GM12878 (cell line): Measurements from ENCODE around the gene POLR3K. TPM values are rescaled to one million over a fixed set of nuclear protein-coding genes. Genes with fewer than 3 reads are reported as not detected.

Experiments used
- BCL3 ChIP-seq: IDR thresholded peaks from 2 replicates; pipeline ENCODE4 v1.6.1; 2011; ENCODE audit warnings: borderline replicate concordance, low read depth, mild to moderate bottlenecking, moderate library complexity, low read length; ENCODE audit not compliant: insufficient read depth, poor library complexity, severe bottlenecking
- CBX3 ChIP-seq: fragments of 200-600 bp; sonication (generic); IDR thresholded peaks from 2 replicates; pipeline ENCODE4 v1.6.1; 2016; ENCODE audit warnings: low read depth, borderline replicate concordance
- CBX5 ChIP-seq: sonication (generic); IDR thresholded peaks from 2 replicates; pipeline ENCODE4 v1.6.1; 2016; ENCODE audit warnings: low read depth, moderate library complexity, mild to moderate bottlenecking, inconsistent platforms
- CEBPZ ChIP-seq: fragments of 150-350 bp; IDR thresholded peaks from 2 replicates; pipeline ENCODE4 v1.6.1; 2016; ENCODE audit warnings: low read depth, low read length
- CHD2 ChIP-seq: IDR thresholded peaks from 2 replicates; pipeline ENCODE4 v1.6.1; 2011; ENCODE audit warnings: low read depth, low read length, improper control_type of control experiment, borderline replicate concordance
- FOS ChIP-seq: IDR thresholded peaks from 3 replicates; pipeline ENCODE4 v1.6.1; 2011; ENCODE audit warnings: borderline replicate concordance; ENCODE audit not compliant: insufficient read length; ENCODE audit errors: extremely low read depth
- HDAC2 ChIP-seq: fragments of 200-600 bp; sonication (generic); IDR thresholded peaks from 2 replicates; pipeline ENCODE4 v1.6.1; 2017
- HDGF ChIP-seq: fragments of 450-650 bp; IDR thresholded peaks from 2 replicates; pipeline ENCODE4 v1.6.1; 2016; ENCODE audit warnings: antibody characterized with exemption
- IRF3 ChIP-seq: fragments of 450-650 bp; IDR thresholded peaks from 2 replicates; pipeline ENCODE4 v1.6.1; 2014; ENCODE audit warnings: mild to moderate bottlenecking
- IRF4 ChIP-seq: IDR thresholded peaks from 2 replicates; pipeline ENCODE4 v1.6.1; 2011; ENCODE audit warnings: low read depth, low read length
- MXI1 ChIP-seq: fragments of 150-350 bp; IDR thresholded peaks from 2 replicates; pipeline ENCODE4 v1.6.1; 2011; ENCODE audit warnings: low read depth, mild to moderate bottlenecking, inconsistent platforms, low read length, improper control_type of control experiment
- NBN ChIP-seq: fragments of 450-650 bp; IDR thresholded peaks from 2 replicates; pipeline ENCODE4 v1.6.1; 2016
- NFYA ChIP-seq: IDR thresholded peaks from 2 replicates; pipeline ENCODE4 v1.6.1; 2011; ENCODE audit warnings: low read depth, mild to moderate bottlenecking, low read length, improper control_type of control experiment, borderline replicate concordance
- NR2F1 ChIP-seq: fragments of 450-650 bp; conservative IDR thresholded peaks from 2 replicates; pipeline ENCODE4 v1.6.1; 2017; ENCODE audit warnings: mild to moderate bottlenecking
- NRF1 ChIP-seq: conservative IDR thresholded peaks from 2 replicates; pipeline ENCODE4 v1.6.1; 2011; ENCODE audit warnings: mild to moderate bottlenecking, low read depth, low read length, improper control_type of control experiment
- POLR2A ChIP-seq: IDR thresholded peaks from 2 replicates; pipeline ENCODE4 v1.6.1; 2011; ENCODE audit warnings: low read depth, mild to moderate bottlenecking, low read length
- RAD51 ChIP-seq: fragments of 450-650 bp; IDR thresholded peaks from 2 replicates; pipeline ENCODE4 v1.6.1; 2016; ENCODE audit warnings: moderate library complexity, mild to moderate bottlenecking, inconsistent platforms
- RFX5 ChIP-seq: IDR thresholded peaks from 2 replicates; pipeline ENCODE4 v1.6.1; 2011; ENCODE audit warnings: low read depth, low read length, improper control_type of control experiment
- SREBF2 ChIP-seq: IDR thresholded peaks from 2 replicates; pipeline ENCODE4 v1.6.1; 2012; ENCODE audit warnings: mild to moderate bottlenecking, low read length
- STAT3 ChIP-seq: IDR thresholded peaks from 2 replicates; pipeline ENCODE4 v1.6.1; 2011; ENCODE audit warnings: low read depth, low read length, improper control_type of control experiment
- TARDBP ChIP-seq: IDR thresholded peaks from 2 replicates; pipeline ENCODE4 v1.6.1; 2016; ENCODE audit warnings: borderline replicate concordance
- TCF3 ChIP-seq: IDR thresholded peaks from 2 replicates; pipeline ENCODE4 v1.6.1; 2012; ENCODE audit warnings: low read depth, mild to moderate bottlenecking, low read length, borderline replicate concordance; ENCODE audit not compliant: insufficient read depth
- ZBTB40 ChIP-seq: fragments of 450-650 bp; IDR thresholded peaks from 2 replicates; pipeline ENCODE4 v1.6.1; 2016; ENCODE audit warnings: mild to moderate bottlenecking, moderate library complexity, borderline replicate concordance
- ZNF274 ChIP-seq: IDR thresholded peaks from one replicate; pipeline ENCODE4 v1.8.0; 2011; ENCODE audit not compliant: insufficient read length, insufficient read depth
- ZZZ3 ChIP-seq: IDR thresholded peaks from 2 replicates; pipeline ENCODE4 v1.6.1; 2011; ENCODE audit warnings: low read depth; ENCODE audit not compliant: control insufficient read depth, insufficient read length
- polyA plus RNA-seq, 11 experiments: library from polyadenylated mRNA; depleted of rRNA in 4 of 11; unstranded in 6 of 11; stranded (reverse) in 5 of 11; fragments of >200 nt; fragmentation: Nextera tagmentation in 4 of 11; fragmentation: Illumina TruSeq in 1 of 11; extraction: Ambion mirVana in 4 of 11; extraction: Trizol in 1 of 11; gene quantifications; 1 replicate in 1 of 11; 2 replicates in 10 of 11; pipeline versions ENCODE4 v1.2.1 to v1.2.3, GENCODE V29; 2011 to 2016; ENCODE audit warnings: inconsistent platforms in 2 of 11, missing spikeins in 2 of 11, low read depth in 1 of 11
- total RNA-seq, 4 experiments: library from RNA; depleted of rRNA in 3 of 4; stranded (reverse); fragments of >200 nt in 3 of 4; fragmentation: Illumina TruSeq in 1 of 4; extraction: Trizol in 1 of 4; gene quantifications; 2 replicates each; pipeline versions ENCODE4 v1.2.1 to v1.2.3, GENCODE V29; 2013 to 2021

POLR3K gene
- total and polyA plus RNA-seq, 10 of the 15 experiments (the other 5 are each of a cell fraction or from before 2014, with no cell fraction given), result 25.3 to 222 (median 64.0) TPM

- TF ChIP-seq CEBPZ (no peak), CBX5 (no peak), POLR2A (no peak), BCL3 (no peak), NR2F1 (no peak), HDGF (no peak), TCF3 (no peak), CHD2 (no peak), NBN (peak; percentile 50; the same call in 1 of the 2 replicates), RFX5 (no peak), ZBTB40 (no peak), IRF4 (0 out of 2 replicates have a peak, but pooled peaks have one; percentile 58), STAT3 (no peak), RAD51 (no peak), TARDBP (peak; percentile 2; the same call in 1 of the 2 replicates), NFYA (no peak), FOS (no peak), ZNF274 (no peak), SREBF2 (no peak), IRF3 (no peak), MXI1 (no peak), NRF1 (no peak), ZZZ3 (no peak), CBX3 (no peak), HDAC2 (no peak)
These were observed 12.3 kb upstream of the POLR3K start (continued) for GRCh38 chr16:65745-66144.
